K562 (cell line): ENCODE data around the gene ORMDL2.

Source experiments
- ARID3B ChIP-seq: fragments of 250-450 bp; sonication (Bioruptor Pico); IDR thresholded peaks from 2 replicates; pipeline ENCODE4 v1.4.0; 2020; ENCODE audit warnings: borderline replicate concordance
- BHLHE40 ChIP-seq: IDR thresholded peaks from 2 replicates; pipeline ENCODE4 v1.6.1; 2011; ENCODE audit warnings: low read length, improper control_type of control experiment
- CTCF ChIP-seq, 3 experiments: IDR thresholded peaks in 2 of 3; conservative IDR thresholded peaks in 1 of 3; 2 replicates each; pipeline ENCODE4 v1.5.1; 2011 to 2012; ENCODE audit warnings: low read length in 3 of 3, mild to moderate bottlenecking in 3 of 3, control low read depth in 2 of 3, improper control_type of control experiment in 1 of 3, inconsistent platforms in 1 of 3, low read depth in 1 of 3, mixed read lengths in 1 of 3, moderate library complexity in 1 of 3; ENCODE audit not compliant: insufficient read depth in 2 of 3
- NBN ChIP-seq: fragments of 450-650 bp; IDR thresholded peaks from 2 replicates; pipeline ENCODE4 v1.6.1; 2016; ENCODE audit warnings: low read depth, mild to moderate bottlenecking
- RBBP5 ChIP-seq: fragments of 200-600 bp; sonication (generic); IDR thresholded peaks from 2 replicates; pipeline ENCODE4 v1.6.1; 2012; ENCODE audit warnings: borderline replicate concordance, mild to moderate bottlenecking, low read length, control low read depth, inconsistent platforms; ENCODE audit not compliant: insufficient read depth, poor library complexity, severe bottlenecking
- SMC3 ChIP-seq: conservative IDR thresholded peaks from 2 replicates; pipeline ENCODE4 v1.6.1; 2011; ENCODE audit warnings: low read depth, low read length, improper control_type of control experiment; ENCODE audit not compliant: insufficient read depth
- SP1 ChIP-seq: sonication (generic); formaldehyde crosslinking; IDR thresholded peaks from 2 replicates; pipeline ENCODE4 v1.8.1; 2022; ENCODE audit warnings: mild to moderate bottlenecking, missing genetic modification reagents
- STAT6 ChIP-seq: sonication (generic); formaldehyde crosslinking; IDR thresholded peaks from 2 replicates; pipeline ENCODE4 v1.8.1; 2023; ENCODE audit warnings: mild to moderate bottlenecking, missing genetic modification reagents
- ZNF318 ChIP-seq, 2 experiments: fragments of 450-650 bp; IDR thresholded peaks; 2 replicates each; pipeline ENCODE4 v1.6.1; 2016; ENCODE audit warnings: mild to moderate bottlenecking in 2 of 2, borderline replicate concordance in 1 of 2, low read depth in 1 of 2, moderate library complexity in 1 of 2
- ZNF324 ChIP-seq: fragments of 250-450 bp; sonication (Bioruptor Pico); IDR thresholded peaks from 2 replicates; pipeline ENCODE4 v1.4.0; 2020; ENCODE audit warnings: mild to moderate bottlenecking
- TF ChIP-seq, protein P1 (sequence below): sonication (generic); formaldehyde crosslinking; IDR thresholded peaks from 2 replicates; pipeline ENCODE4 v1.8.0; 2022; ENCODE audit warnings: mild to moderate bottlenecking, low read depth, missing genetic modification reagents

GRCh38 chr12:55828357-55828756, 10.5 kb downstream of the ORMDL2 start:
- no peak for TF ChIP-seq NBN
- TF ChIP-seq SP1 (CRISPR knock-in tag): no peak
- TF ChIP-seq, protein P1, sequence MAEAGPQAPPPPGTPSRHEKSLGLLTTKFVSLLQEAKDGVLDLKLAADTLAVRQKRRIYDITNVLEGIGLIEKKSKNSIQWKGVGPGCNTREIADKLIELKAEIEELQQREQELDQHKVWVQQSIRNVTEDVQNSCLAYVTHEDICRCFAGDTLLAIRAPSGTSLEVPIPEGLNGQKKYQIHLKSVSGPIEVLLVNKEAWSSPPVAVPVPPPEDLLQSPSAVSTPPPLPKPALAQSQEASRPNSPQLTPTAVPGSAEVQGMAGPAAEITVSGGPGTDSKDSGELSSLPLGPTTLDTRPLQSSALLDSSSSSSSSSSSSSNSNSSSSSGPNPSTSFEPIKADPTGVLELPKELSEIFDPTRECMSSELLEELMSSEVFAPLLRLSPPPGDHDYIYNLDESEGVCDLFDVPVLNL (CRISPR knock-in tag): no peak
- no peak for TF ChIP-seq CTCF (IDR thresholded peaks at IDR 0.05 in 2 of 3, conservative IDR thresholded peaks at IDR 0.05 in 1 of 3; ENCODE audit: insufficient read depth in 2 of 3, low read depth in 1 of 3, low read length in 3 of 3)
- TF ChIP-seq RBBP5: no peak
- TF ChIP-seq SMC3: no peak
- no peak for TF ChIP-seq ZNF324 (CRISPR knock-in tag)
- TF ChIP-seq STAT6 (CRISPR knock-in tag): no peak
- no peak for TF ChIP-seq ZNF318 (IDR thresholded peaks at IDR 0.05; ENCODE audit: borderline replicate concordance in 1 of 2, low read depth in 1 of 2)
- no peak for TF ChIP-seq ARID3B (CRISPR knock-in tag)
- no peak for TF ChIP-seq BHLHE40
